Stomach (tissue), 4 donors: Measurements from ENCODE around the gene PCSK4.

Experiments used
- EP300 ChIP-seq: sonication (generic); formaldehyde crosslinking; IDR thresholded peaks from one replicate; pipeline ENCODE4 v1.6.1; 2017; ENCODE audit warnings: antibody characterized with exemption
- POLR2A ChIP-seq, 4 donors: fragments of 450-650 bp; IDR thresholded peaks; one replicate each; pipeline ENCODE4 v1.6.1; 2016; ENCODE audit warnings: antibody characterized with exemption in 4 of 4, control low read depth in 2 of 4, mild to moderate bottlenecking in 1 of 4, moderate library complexity in 1 of 4
- POLR2AphosphoS5 ChIP-seq, 3 donors: sonication (generic); formaldehyde crosslinking; IDR thresholded peaks; one replicate each; pipeline ENCODE4 v1.6.1; 2016; ENCODE audit warnings: antibody characterized with exemption in 3 of 3
- TF ChIP-seq, protein P1 (sequence below), 7 experiments: fragments of 450-650 bp in 4 of 7; fragments of 200-600 bp in 3 of 7; sonication (generic) in 3 of 7; IDR thresholded peaks; one replicate each; pipeline ENCODE4 v1.5.1; 2016 to 2019; ENCODE audit warnings: antibody characterized with exemption in 7 of 7, control low read depth in 2 of 7, mild to moderate bottlenecking in 1 of 7

DNA sequence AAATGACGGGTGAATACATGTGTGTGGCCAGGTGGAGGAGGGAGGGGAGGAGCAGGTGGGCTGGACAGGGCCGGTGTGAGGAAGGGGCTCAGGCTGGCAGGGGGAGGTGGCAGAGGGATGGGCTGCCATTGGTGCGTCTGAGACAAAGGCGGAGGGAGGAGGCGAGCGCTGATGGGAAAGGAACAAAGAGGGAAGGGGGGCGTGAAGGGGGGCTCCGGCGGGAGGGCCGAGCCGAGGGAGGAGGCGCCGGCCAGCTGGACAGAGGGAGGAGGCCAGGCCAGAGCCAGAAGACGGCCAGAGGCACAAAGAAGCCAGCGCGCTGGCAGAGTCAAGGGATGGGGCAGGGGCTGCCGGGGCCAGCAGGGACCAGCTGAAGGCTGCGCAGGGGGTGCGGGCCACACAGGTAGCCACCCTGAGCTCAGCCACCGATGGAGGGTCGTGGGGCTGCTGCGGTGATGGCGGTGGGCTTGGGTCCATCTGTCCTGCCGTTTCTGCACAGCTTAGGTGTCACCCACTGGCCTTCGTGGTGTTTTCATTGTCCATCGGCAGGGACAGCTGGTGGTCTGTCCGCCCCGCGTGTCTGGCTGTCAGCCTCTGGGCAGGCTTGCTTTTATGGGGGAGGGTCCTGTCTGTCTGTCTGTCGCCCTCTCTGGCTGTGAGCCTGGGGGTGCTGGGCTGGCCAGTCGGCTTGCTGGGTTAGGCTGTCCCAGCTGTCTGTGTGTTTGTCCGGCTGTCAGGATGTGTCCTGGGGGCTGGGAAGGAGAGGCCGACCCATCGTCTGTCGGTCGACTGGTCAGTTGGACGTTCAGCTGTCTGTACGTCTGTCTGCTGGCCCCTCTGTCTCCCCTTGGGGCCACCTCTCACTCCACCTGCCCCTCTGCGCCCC, 38.0 kb downstream of the PCSK4 start:
- TF ChIP-seq, protein P1, sequence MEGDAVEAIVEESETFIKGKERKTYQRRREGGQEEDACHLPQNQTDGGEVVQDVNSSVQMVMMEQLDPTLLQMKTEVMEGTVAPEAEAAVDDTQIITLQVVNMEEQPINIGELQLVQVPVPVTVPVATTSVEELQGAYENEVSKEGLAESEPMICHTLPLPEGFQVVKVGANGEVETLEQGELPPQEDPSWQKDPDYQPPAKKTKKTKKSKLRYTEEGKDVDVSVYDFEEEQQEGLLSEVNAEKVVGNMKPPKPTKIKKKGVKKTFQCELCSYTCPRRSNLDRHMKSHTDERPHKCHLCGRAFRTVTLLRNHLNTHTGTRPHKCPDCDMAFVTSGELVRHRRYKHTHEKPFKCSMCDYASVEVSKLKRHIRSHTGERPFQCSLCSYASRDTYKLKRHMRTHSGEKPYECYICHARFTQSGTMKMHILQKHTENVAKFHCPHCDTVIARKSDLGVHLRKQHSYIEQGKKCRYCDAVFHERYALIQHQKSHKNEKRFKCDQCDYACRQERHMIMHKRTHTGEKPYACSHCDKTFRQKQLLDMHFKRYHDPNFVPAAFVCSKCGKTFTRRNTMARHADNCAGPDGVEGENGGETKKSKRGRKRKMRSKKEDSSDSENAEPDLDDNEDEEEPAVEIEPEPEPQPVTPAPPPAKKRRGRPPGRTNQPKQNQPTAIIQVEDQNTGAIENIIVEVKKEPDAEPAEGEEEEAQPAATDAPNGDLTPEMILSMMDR (IDR thresholded peaks at IDR 0.05) = no peak
- no peak for TF ChIP-seq POLR2A (IDR thresholded peaks at IDR 0.05)
- no peak for TF ChIP-seq EP300
- TF ChIP-seq POLR2AphosphoS5 (IDR thresholded peaks at IDR 0.05) = no peak
